ENCODE measurements around the gene TIAM1.

Gene TIAM1

GRCh38 chr21:31268090-31268489 is 76.0 kb downstream of the TIAM1 start:
- H3K9ac ChIP-seq (ENCODE audit: low read length), result no peak overlapping the region
- H3K27ac ChIP-seq (ENCODE audit: low read depth, low read length), result no peak overlapping the region
- no peaks in the 10 kb centered on the region for H3K36me3 ChIP-seq (ENCODE audit: control insufficient read depth, insufficient read depth, low read length)
- H3K27me3 ChIP-seq (ENCODE audit: control insufficient read depth, insufficient read depth, low read length), result no peaks in the 10 kb centered on the region
- no peaks in the 10 kb centered on the region for H3K9me3 ChIP-seq (ENCODE audit: control insufficient read depth, insufficient read depth, low read depth, low read length)
- no peak overlapping the region for H3K4me3 ChIP-seq (ENCODE audit: low read depth, low read length)
- H3K4me1 ChIP-seq (ENCODE audit: control insufficient read depth, insufficient read depth, low read length), result no peaks in the 10 kb centered on the region

GRCh38 chr21:31267644-31268043 is 76.4 kb downstream of the TIAM1 start:
- Histone ChIP-seq H3K4me3 (ENCODE audit: low read depth, low read length) (no peak overlapping the region), H3K27ac (ENCODE audit: low read depth, low read length) (no peak overlapping the region), H3K4me1 (ENCODE audit: control insufficient read depth, insufficient read depth, low read length) (no peaks in the 10 kb centered on the region), H3K27me3 (ENCODE audit: control insufficient read depth, insufficient read depth, low read length) (no peaks in the 10 kb centered on the region), H3K36me3 (ENCODE audit: control insufficient read depth, insufficient read depth, low read length) (no peaks in the 10 kb centered on the region), H3K9ac (ENCODE audit: low read length) (no peak overlapping the region), H3K9me3 (ENCODE audit: control insufficient read depth, insufficient read depth, low read depth, low read length) (no peaks in the 10 kb centered on the region)

GRCh38 chr21:31266241-31266640 is 77.8 kb downstream of the TIAM1 start:
- Histone ChIP-seq H3K9me3 (ENCODE audit: control insufficient read depth, insufficient read depth, low read depth, low read length) (no peaks in the 10 kb centered on the region), H3K4me3 (ENCODE audit: low read depth, low read length) (no peak overlapping the region), H3K27ac (ENCODE audit: low read depth, low read length) (no peak overlapping the region), H3K4me1 (ENCODE audit: control insufficient read depth, insufficient read depth, low read length) (no peaks in the 10 kb centered on the region), H3K27me3 (ENCODE audit: control insufficient read depth, insufficient read depth, low read length) (no peaks in the 10 kb centered on the region), H3K9ac (ENCODE audit: low read length) (no peak overlapping the region), H3K36me3 (ENCODE audit: control insufficient read depth, insufficient read depth, low read length) (no peaks in the 10 kb centered on the region)

- no peaks in the 10 kb centered on the region for H3K9me3 ChIP-seq (ENCODE audit: control insufficient read depth, insufficient read depth, low read depth, low read length)
- H3K4me1 ChIP-seq (ENCODE audit: control insufficient read depth, insufficient read depth, low read length), result no peaks in the 10 kb centered on the region
- no peak overlapping the region for H3K9ac ChIP-seq (ENCODE audit: low read length)
- H3K4me3 ChIP-seq (ENCODE audit: low read depth, low read length), result no peak overlapping the region
- H3K36me3 ChIP-seq (ENCODE audit: control insufficient read depth, insufficient read depth, low read length), result no peaks in the 10 kb centered on the region
- H3K27me3 ChIP-seq (ENCODE audit: control insufficient read depth, insufficient read depth, low read length), result no peaks in the 10 kb centered on the region
- H3K27ac ChIP-seq (ENCODE audit: low read depth, low read length), result no peak overlapping the region
These were observed 78.6 kb downstream of the TIAM1 start for GRCh38 chr21:31265366-31266013.

GRCh38 chr21:31264574-31264973 is 79.5 kb downstream of the TIAM1 start:
- H3K4me3 ChIP-seq (ENCODE audit: low read depth, low read length), result no peak overlapping the region
- no peak overlapping the region for H3K27ac ChIP-seq (ENCODE audit: low read depth, low read length)
- H3K27me3 ChIP-seq (ENCODE audit: control insufficient read depth, insufficient read depth, low read length), result no peaks in the 10 kb centered on the region
- no peaks in the 10 kb centered on the region for H3K9me3 ChIP-seq (ENCODE audit: control insufficient read depth, insufficient read depth, low read depth, low read length)
- H3K4me1 ChIP-seq (ENCODE audit: control insufficient read depth, insufficient read depth, low read length), result no peaks in the 10 kb centered on the region
- H3K36me3 ChIP-seq (ENCODE audit: control insufficient read depth, insufficient read depth, low read length), result no peaks in the 10 kb centered on the region
- H3K9ac ChIP-seq (ENCODE audit: low read length), result no peak overlapping the region

- no peak overlapping the region for H3K9ac ChIP-seq (ENCODE audit: low read length)
- peaks cover 3% of the 10 kb centered on the region; the same call in 1 of the 2 replicates for H3K4me1 ChIP-seq (ENCODE audit: control insufficient read depth, insufficient read depth, low read length)
- H3K27ac ChIP-seq (ENCODE audit: low read depth, low read length), result no peak overlapping the region
- no peaks in the 10 kb centered on the region for H3K36me3 ChIP-seq (ENCODE audit: control insufficient read depth, insufficient read depth, low read length)
- no peaks in the 10 kb centered on the region for H3K27me3 ChIP-seq (ENCODE audit: control insufficient read depth, insufficient read depth, low read length)
- H3K4me3 ChIP-seq (ENCODE audit: low read depth, low read length), result no peak overlapping the region
- H3K9me3 ChIP-seq (ENCODE audit: control insufficient read depth, insufficient read depth, low read depth, low read length), result no peaks in the 10 kb centered on the region
These were observed 81.3 kb downstream of the TIAM1 start for GRCh38 chr21:31262728-31263127.

- no peaks in the 10 kb centered on the region for H3K9me3 ChIP-seq (ENCODE audit: control insufficient read depth, insufficient read depth, low read depth, low read length)
- H3K4me3 ChIP-seq (ENCODE audit: low read depth, low read length), result no peak overlapping the region
- H3K27me3 ChIP-seq (ENCODE audit: control insufficient read depth, insufficient read depth, low read length), result no peaks in the 10 kb centered on the region
- H3K9ac ChIP-seq (ENCODE audit: low read length), result no peak overlapping the region
- no peak overlapping the region for H3K27ac ChIP-seq (ENCODE audit: low read depth, low read length)
- no peaks in the 10 kb centered on the region for H3K36me3 ChIP-seq (ENCODE audit: control insufficient read depth, insufficient read depth, low read length)
- peaks cover 7% of the 10 kb centered on the region; the same call in 1 of the 2 replicates for H3K4me1 ChIP-seq (ENCODE audit: control insufficient read depth, insufficient read depth, low read length)
These were observed 82.3 kb downstream of the TIAM1 start for GRCh38 chr21:31261759-31262158.

- H3K9me3 ChIP-seq (ENCODE audit: control insufficient read depth, insufficient read depth, low read depth, low read length), result no peaks in the 10 kb centered on the region
- no peak overlapping the region for H3K4me3 ChIP-seq (ENCODE audit: low read depth, low read length)
- H3K27ac ChIP-seq (ENCODE audit: low read depth, low read length), result no peak overlapping the region
- peaks cover 14% of the 10 kb centered on the region for H3K4me1 ChIP-seq (ENCODE audit: control insufficient read depth, insufficient read depth, low read length)
- H3K9ac ChIP-seq (ENCODE audit: low read length), result no peak overlapping the region
- no peaks in the 10 kb centered on the region for H3K27me3 ChIP-seq (ENCODE audit: control insufficient read depth, insufficient read depth, low read length)
- no peaks in the 10 kb centered on the region for H3K36me3 ChIP-seq (ENCODE audit: control insufficient read depth, insufficient read depth, low read length)
These were observed 83.3 kb downstream of the TIAM1 start for GRCh38 chr21:31260790-31261189.

GRCh38 chr21:31258073-31258472 is 86.0 kb downstream of the TIAM1 start:
- Histone ChIP-seq H3K4me3 (ENCODE audit: low read depth, low read length) (no peak overlapping the region), H3K9me3 (ENCODE audit: control insufficient read depth, insufficient read depth, low read depth, low read length) (no peaks in the 10 kb centered on the region), H3K36me3 (ENCODE audit: control insufficient read depth, insufficient read depth, low read length) (no peaks in the 10 kb centered on the region), H3K9ac (ENCODE audit: low read length) (no peak overlapping the region), H3K4me1 (ENCODE audit: control insufficient read depth, insufficient read depth, low read length) (peaks cover 27% of the 10 kb centered on the region), H3K27me3 (ENCODE audit: control insufficient read depth, insufficient read depth, low read length) (no peaks in the 10 kb centered on the region), H3K27ac (ENCODE audit: low read depth, low read length) (no peak overlapping the region)

GRCh38 chr21:31257265-31257664 is 86.8 kb downstream of the TIAM1 start:
- Histone ChIP-seq H3K4me1 (ENCODE audit: control insufficient read depth, insufficient read depth, low read length) (peaks cover 29% of the 10 kb centered on the region), H3K9ac (ENCODE audit: low read length) (no peak overlapping the region), H3K27me3 (ENCODE audit: control insufficient read depth, insufficient read depth, low read length) (no peaks in the 10 kb centered on the region), H3K36me3 (ENCODE audit: control insufficient read depth, insufficient read depth, low read length) (no peaks in the 10 kb centered on the region), H3K9me3 (ENCODE audit: control insufficient read depth, insufficient read depth, low read depth, low read length) (no peaks in the 10 kb centered on the region), H3K27ac (ENCODE audit: low read depth, low read length) (no peak overlapping the region), H3K4me3 (ENCODE audit: low read depth, low read length) (no peak overlapping the region)

- H3K4me3 ChIP-seq (ENCODE audit: low read depth, low read length), result no peak overlapping the region
- H3K9ac ChIP-seq (ENCODE audit: low read length), result no peak overlapping the region
- H3K9me3 ChIP-seq (ENCODE audit: control insufficient read depth, insufficient read depth, low read depth, low read length), result no peaks in the 10 kb centered on the region
- H3K36me3 ChIP-seq (ENCODE audit: control insufficient read depth, insufficient read depth, low read length), result no peaks in the 10 kb centered on the region
- H3K4me1 ChIP-seq (ENCODE audit: control insufficient read depth, insufficient read depth, low read length), result peaks cover 29% of the 10 kb centered on the region
- H3K27ac ChIP-seq (ENCODE audit: low read depth, low read length), result no peak overlapping the region
- H3K27me3 ChIP-seq (ENCODE audit: control insufficient read depth, insufficient read depth, low read length), result no peaks in the 10 kb centered on the region
These were observed 88.2 kb downstream of the TIAM1 start for GRCh38 chr21:31255896-31256295.

GRCh38 chr21:31255036-31255435 is 89.0 kb downstream of the TIAM1 start:
- H3K4me3 ChIP-seq (ENCODE audit: low read depth, low read length), result no peak overlapping the region
- H3K27me3 ChIP-seq (ENCODE audit: control insufficient read depth, insufficient read depth, low read length), result no peaks in the 10 kb centered on the region
- no peak overlapping the region for H3K9ac ChIP-seq (ENCODE audit: low read length)
- peaks cover 29% of the 10 kb centered on the region for H3K4me1 ChIP-seq (ENCODE audit: control insufficient read depth, insufficient read depth, low read length)
- H3K27ac ChIP-seq (ENCODE audit: low read depth, low read length), result no peak overlapping the region
- H3K36me3 ChIP-seq (ENCODE audit: control insufficient read depth, insufficient read depth, low read length), result no peaks in the 10 kb centered on the region
- H3K9me3 ChIP-seq (ENCODE audit: control insufficient read depth, insufficient read depth, low read depth, low read length), result no peaks in the 10 kb centered on the region

All from HUES6 (cell line).